ENCODE data around the gene TMEM208. TPM values are rescaled to one million over a fixed set of nuclear protein-coding genes. Genes with fewer than 3 reads are reported as not detected.

Gene TMEM208
- total RNA-seq, 4 donors from 2014 or later: 24.4 to 36.0 (median 31.7) TPM

DNA sequence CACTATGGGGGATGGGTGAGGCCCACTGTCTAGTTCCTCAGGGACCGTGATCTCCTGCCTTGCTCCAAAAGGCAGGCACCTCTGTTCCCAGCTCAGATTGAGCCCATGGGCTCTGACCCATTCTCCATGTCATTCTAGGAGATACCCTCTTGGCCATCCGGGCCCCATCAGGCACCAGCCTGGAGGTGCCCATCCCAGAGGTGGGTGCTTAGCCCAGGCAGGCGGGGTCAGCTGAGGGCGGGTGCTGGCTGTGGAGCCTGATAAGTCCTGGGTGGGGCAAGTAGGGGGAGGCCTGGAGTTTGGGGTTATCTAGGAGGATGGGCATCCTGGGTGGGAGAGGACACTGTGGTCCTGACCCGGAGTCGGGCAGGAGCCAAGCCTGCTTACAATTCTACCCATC is 32.7 kb upstream of the TMEM208 start:
- H3K4me1 ChIP-seq: peaks cover 28 to 72% (median 37%) of the 10 kb centered on the region in 3 donors
- H3K4me3 ChIP-seq: no peak overlapping the region
- WGBS, 2 donors: 82% methylated on average over 3 of the region's 6 CpGs; no CpG with 5 or more reads in 1 of the 2 donors
- peaks cover 36 to 54% (median 43%) of the 10 kb centered on the region in 3 donors for H3K36me3 ChIP-seq
- TF ChIP-seq, protein P1, sequence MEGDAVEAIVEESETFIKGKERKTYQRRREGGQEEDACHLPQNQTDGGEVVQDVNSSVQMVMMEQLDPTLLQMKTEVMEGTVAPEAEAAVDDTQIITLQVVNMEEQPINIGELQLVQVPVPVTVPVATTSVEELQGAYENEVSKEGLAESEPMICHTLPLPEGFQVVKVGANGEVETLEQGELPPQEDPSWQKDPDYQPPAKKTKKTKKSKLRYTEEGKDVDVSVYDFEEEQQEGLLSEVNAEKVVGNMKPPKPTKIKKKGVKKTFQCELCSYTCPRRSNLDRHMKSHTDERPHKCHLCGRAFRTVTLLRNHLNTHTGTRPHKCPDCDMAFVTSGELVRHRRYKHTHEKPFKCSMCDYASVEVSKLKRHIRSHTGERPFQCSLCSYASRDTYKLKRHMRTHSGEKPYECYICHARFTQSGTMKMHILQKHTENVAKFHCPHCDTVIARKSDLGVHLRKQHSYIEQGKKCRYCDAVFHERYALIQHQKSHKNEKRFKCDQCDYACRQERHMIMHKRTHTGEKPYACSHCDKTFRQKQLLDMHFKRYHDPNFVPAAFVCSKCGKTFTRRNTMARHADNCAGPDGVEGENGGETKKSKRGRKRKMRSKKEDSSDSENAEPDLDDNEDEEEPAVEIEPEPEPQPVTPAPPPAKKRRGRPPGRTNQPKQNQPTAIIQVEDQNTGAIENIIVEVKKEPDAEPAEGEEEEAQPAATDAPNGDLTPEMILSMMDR (IDR thresholded peaks at IDR 0.05): no peak
- TF ChIP-seq POLR2A (IDR thresholded peaks at IDR 0.05): no peak
- H3K27ac ChIP-seq: no peak overlapping the region
- no peaks in the 10 kb centered on the region for H3K27me3 ChIP-seq
- intact Hi-C loops (cut with DNase I): no loop called here
- DNase-seq: no peak
- H3K9me3 ChIP-seq: no peaks in the 10 kb centered on the region

DNA sequence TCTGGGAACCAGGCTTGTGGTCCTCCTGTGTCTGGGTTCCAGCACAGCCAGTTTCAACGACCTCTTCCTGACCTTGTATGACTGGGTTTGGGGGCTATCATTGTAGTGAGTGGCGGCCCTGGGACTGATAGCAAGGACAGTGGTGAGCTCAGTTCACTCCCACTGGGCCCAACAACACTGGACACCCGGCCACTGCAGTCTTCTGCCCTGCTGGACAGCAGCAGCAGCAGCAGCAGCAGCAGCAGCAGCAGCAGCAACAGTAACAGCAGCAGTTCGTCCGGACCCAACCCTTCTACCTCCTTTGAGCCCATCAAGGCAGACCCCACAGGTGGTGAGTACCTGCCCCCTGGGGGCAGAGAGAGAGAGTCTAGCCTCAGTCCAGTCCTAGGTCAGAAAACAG is 31.3 kb upstream of the TMEM208 start:
- DNase-seq: no peak
- Histone ChIP-seq H3K9me3 (no peaks in the 10 kb centered on the region), H3K4me3 (no peak overlapping the region), H3K27ac (no peak overlapping the region), H3K36me3 (peaks cover 36 to 61% (median 43%) of the 10 kb centered on the region in 3 donors), H3K4me1 (peaks cover 28 to 85% (median 38%) of the 10 kb centered on the region in 3 donors), H3K27me3 (no peaks in the 10 kb centered on the region)
- WGBS, 2 donors: 82% methylated on average over 2 of the region's 5 CpGs; no CpG with 5 or more reads in 1 of the 2 donors
- intact Hi-C loops (cut with DNase I): no loop called here
- TF ChIP-seq POLR2A (IDR thresholded peaks at IDR 0.05): no peak
- TF ChIP-seq, protein P1 (IDR thresholded peaks at IDR 0.05): no peak

DNA sequence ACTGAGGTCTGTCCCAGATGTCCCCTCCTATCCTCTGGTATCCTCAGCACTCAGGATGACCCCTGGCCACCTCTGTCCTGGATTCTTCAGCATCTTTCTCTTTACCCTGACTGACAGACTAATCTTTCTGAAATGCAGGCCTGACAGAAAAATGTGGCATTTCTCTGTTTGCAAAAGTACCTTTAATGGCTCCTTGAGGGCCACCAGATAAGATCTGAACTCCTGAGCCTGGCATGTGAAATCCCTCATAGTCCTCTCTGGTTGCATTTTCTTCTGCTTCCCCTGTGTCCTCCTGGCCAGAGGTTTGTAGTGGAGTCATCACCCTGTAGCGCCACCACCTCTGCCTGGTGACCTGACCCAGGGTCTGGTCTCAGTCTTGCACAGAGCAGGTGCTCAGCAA is 30.0 kb upstream of the TMEM208 start:
- intact Hi-C loops (cut with DNase I): no loop called here
- peaks cover 43 to 73% (median 48%) of the 10 kb centered on the region in 3 donors for H3K36me3 ChIP-seq
- WGBS, 2 donors: no CpG with 5 or more reads among the region's 1 CpG
- H3K4me3 ChIP-seq: no peak overlapping the region
- no peaks in the 10 kb centered on the region for H3K27me3 ChIP-seq
- no peak overlapping the region for H3K27ac ChIP-seq
- H3K9me3 ChIP-seq: no peaks in the 10 kb centered on the region
- TF ChIP-seq, protein P1 (IDR thresholded peaks at IDR 0.05): no peak
- TF ChIP-seq POLR2A (IDR thresholded peaks at IDR 0.05): no peak
- DNase-seq: no peak
- peaks cover 28 to 77% (median 33%) of the 10 kb centered on the region in 3 donors for H3K4me1 ChIP-seq

DNA sequence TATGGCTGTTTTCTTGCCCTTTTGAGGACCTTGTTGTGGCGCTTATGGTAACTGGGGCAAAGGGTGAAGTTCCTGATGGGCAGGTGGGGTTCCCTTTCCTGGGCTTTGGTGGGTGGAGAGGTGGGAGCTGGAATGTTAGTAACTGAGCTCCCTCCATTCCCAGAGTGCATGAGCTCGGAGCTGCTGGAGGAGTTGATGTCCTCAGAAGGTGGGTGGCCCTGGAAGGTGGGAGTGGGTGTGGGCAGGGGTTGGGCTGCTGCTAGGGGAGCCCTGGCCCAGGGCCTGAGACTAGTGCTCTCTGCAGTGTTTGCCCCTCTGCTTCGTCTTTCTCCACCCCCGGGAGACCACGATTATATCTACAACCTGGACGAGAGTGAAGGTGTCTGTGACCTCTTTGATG is 29.2 kb upstream of the TMEM208 start:
- Histone ChIP-seq H3K36me3 (peaks cover 51 to 82% (median 55%) of the 10 kb centered on the region in 3 donors), H3K4me1 (peaks cover 24 to 72% (median 30%) of the 10 kb centered on the region in 3 donors), H3K27ac (peak overlapping the region in 2 of 4 donors; percentile 85 to 93), H3K4me3 (no peak overlapping the region), H3K9me3 (no peaks in the 10 kb centered on the region), H3K27me3 (no peaks in the 10 kb centered on the region)
- TF ChIP-seq, protein P1 (IDR thresholded peaks at IDR 0.05): no peak
- TF ChIP-seq POLR2A (IDR thresholded peaks at IDR 0.05): no peak
- DNase-seq: no peak
- 67 to 100% methylated on average over 1 of the region's 6 CpGs for WGBS, 2 donors
- intact Hi-C loops (cut with DNase I): no loop called here

DNA sequence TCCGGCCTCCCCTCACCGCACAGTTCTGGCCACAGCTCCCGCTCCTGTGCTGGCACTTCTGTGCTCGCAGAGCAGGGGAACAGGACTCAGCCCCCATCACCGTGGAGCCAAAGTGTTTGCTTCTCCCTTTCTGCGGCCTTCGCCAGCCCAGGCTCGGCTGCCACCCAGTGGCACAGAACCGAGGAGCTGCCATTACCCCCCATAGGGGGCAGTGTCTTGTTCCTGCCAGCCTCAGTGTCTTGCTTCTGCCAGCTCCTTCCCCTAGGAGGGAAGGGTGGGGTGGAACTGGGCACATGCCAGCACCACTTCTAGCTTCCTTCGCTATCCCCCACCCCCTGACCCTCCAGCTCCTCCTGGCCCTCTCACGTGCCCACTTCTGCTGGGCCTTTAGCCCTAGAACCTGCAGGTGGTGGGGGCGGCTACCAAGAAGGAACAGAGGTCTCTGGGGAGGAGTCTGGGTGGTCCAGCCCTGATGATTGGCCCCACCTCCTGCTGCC is 28.6 kb upstream of the TMEM208 start:
- intact Hi-C loops (cut with DNase I): no loop called here
- H3K27me3 ChIP-seq: no peaks in the 10 kb centered on the region
- H3K9me3 ChIP-seq: no peaks in the 10 kb centered on the region
- no peak for DNase-seq
- H3K27ac ChIP-seq: peak overlapping the region; percentile 82 to 93 (median 86)
- peak overlapping the region in 3 of 4 donors; percentile 58 to 70 (median 64) for H3K4me3 ChIP-seq
- TF ChIP-seq, protein P1 (IDR thresholded peaks at IDR 0.05): peak; percentile 36 to 90 (median 72)
- TF ChIP-seq POLR2A (IDR thresholded peaks at IDR 0.05): no peak
- peaks cover 18 to 66% (median 25%) of the 10 kb centered on the region in 3 donors for H3K4me1 ChIP-seq
- H3K36me3 ChIP-seq: peaks cover 57 to 84% (median 61%) of the 10 kb centered on the region in 3 donors
- 39 to 46% methylated on average over 6 to 9 of the region's 12 CpGs for WGBS, 2 donors

All from esophagus squamous epithelium (tissue), 5 donors.